Keratinocyte (primary cell): ENCODE data around the gene CARTPT.

Experiments used
- EZH2 ChIP-seq: IDR thresholded peaks from one replicate; pipeline ENCODE4 v1.6.1; 2012; ENCODE audit warnings: inconsistent platforms, mild to moderate bottlenecking, low read length, moderate library complexity
- TF ChIP-seq, protein P1 (sequence below), 3 experiments: IDR thresholded peaks in 1 of 3; conservative IDR thresholded peaks in 1 of 3; optimal IDR thresholded peaks in 1 of 3; 2 replicates in 2 of 3; 3 replicates in 1 of 3; pipeline versions ENCODE3 to v1.5.1; 2011; ENCODE audit warnings: low read length in 3 of 3, mild to moderate bottlenecking in 3 of 3, moderate library complexity in 2 of 3, control low read depth in 1 of 3, inconsistent platforms in 1 of 3; ENCODE audit not compliant: insufficient read depth in 2 of 3; ENCODE audit errors: extremely low read depth in 1 of 3

DNA sequence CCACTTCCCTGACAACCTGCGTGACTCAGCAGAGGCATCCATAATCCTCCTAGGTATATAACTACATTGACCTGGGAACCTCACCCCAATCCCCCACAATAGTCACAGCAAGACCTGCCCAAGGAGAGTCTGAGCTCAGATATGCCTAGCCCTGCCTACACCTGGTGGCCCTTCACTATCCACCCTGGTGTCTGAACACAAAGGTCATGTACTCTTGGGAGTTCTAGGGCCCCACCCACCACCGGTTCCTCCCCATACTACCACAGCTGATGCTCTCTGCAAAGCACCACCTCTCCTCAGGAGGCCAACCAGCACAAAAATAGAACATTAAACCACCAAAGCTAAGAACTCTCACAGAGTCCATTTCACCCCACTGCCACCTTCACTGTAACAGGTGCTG, 34.8 kb upstream of the CARTPT start:
- TF ChIP-seq, protein P1, sequence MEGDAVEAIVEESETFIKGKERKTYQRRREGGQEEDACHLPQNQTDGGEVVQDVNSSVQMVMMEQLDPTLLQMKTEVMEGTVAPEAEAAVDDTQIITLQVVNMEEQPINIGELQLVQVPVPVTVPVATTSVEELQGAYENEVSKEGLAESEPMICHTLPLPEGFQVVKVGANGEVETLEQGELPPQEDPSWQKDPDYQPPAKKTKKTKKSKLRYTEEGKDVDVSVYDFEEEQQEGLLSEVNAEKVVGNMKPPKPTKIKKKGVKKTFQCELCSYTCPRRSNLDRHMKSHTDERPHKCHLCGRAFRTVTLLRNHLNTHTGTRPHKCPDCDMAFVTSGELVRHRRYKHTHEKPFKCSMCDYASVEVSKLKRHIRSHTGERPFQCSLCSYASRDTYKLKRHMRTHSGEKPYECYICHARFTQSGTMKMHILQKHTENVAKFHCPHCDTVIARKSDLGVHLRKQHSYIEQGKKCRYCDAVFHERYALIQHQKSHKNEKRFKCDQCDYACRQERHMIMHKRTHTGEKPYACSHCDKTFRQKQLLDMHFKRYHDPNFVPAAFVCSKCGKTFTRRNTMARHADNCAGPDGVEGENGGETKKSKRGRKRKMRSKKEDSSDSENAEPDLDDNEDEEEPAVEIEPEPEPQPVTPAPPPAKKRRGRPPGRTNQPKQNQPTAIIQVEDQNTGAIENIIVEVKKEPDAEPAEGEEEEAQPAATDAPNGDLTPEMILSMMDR (optimal IDR thresholded peaks at IDR 0.05 in 1 of 3, IDR thresholded peaks at IDR 0.05 in 1 of 3, conservative IDR thresholded peaks at IDR 0.05 in 1 of 3; ENCODE audit: extremely low read depth in 1 of 3, insufficient read depth in 2 of 3, low read length in 3 of 3), result no peak
- no peak for TF ChIP-seq EZH2
